ENCODE results near the gene MAP3K13.
A peak's percentile ranks its signal among the peaks of the same experiment; 100 is the strongest.
"Not testable (repeated sequence)": the region's sequence is repeated elsewhere in the genome, so short reads cannot be mapped to it uniquely, and the experiment has no call there.

The MAP3K13 gene

GRCh38 chr3:185460719-185461350 is 97.9 kb downstream of the MAP3K13 start:
- no peak overlapping the region for H3K4me3 ChIP-seq (ENCODE audit: low read depth, low read length)
- TF ChIP-seq CTCF (IDR thresholded peaks at IDR 0.05; ENCODE audit: low read depth, low read length, missing control alignments), result peak; percentile 39
- in situ Hi-C loops (cut with HindIII; ENCODE audit: low sequenced_read_pairs), result no loop called here
- DNase-seq (ENCODE audit: low read depth), result peak; percentile 9

GRCh38 chr3:185465471-185465870 is 102.5 kb downstream of the MAP3K13 start:
- in situ Hi-C loops (cut with HindIII; ENCODE audit: low sequenced_read_pairs), result no loop called here
- no peak overlapping the region for H3K4me3 ChIP-seq (ENCODE audit: low read depth, low read length)
- TF ChIP-seq CTCF (IDR thresholded peaks at IDR 0.05; ENCODE audit: low read depth, low read length, missing control alignments), result no peak
- DNase-seq (ENCODE audit: low read depth), result no peak

GRCh38 chr3:185466123-185466522 is 103.2 kb downstream of the MAP3K13 start:
- DNase-seq (ENCODE audit: low read depth); H3K4me3 ChIP-seq (ENCODE audit: low read depth, low read length); in situ Hi-C loops (cut with HindIII; ENCODE audit: low sequenced_read_pairs): not testable (repeated sequence)

GRCh38 chr3:185469542-185469941 is 106.6 kb downstream of the MAP3K13 start:
- TF ChIP-seq CTCF (IDR thresholded peaks at IDR 0.05; ENCODE audit: low read depth, low read length, missing control alignments), result no peak
- in situ Hi-C loops (cut with HindIII; ENCODE audit: low sequenced_read_pairs), result no loop called here
- no peak overlapping the region for H3K4me3 ChIP-seq (ENCODE audit: low read depth, low read length)
- no peak for DNase-seq (ENCODE audit: low read depth)

- in situ Hi-C loops (cut with HindIII; ENCODE audit: low sequenced_read_pairs), result no loop called here
- no peak for DNase-seq (ENCODE audit: low read depth)
- no peak for TF ChIP-seq CTCF (IDR thresholded peaks at IDR 0.05; ENCODE audit: low read depth, low read length, missing control alignments)
- H3K4me3 ChIP-seq (ENCODE audit: low read depth, low read length), result no peak overlapping the region
These were observed 107.4 kb downstream of the MAP3K13 start for GRCh38 chr3:185470323-185470722.

- TF ChIP-seq CTCF (IDR thresholded peaks at IDR 0.05; ENCODE audit: low read depth, low read length, missing control alignments), result no peak
- H3K4me3 ChIP-seq (ENCODE audit: low read depth, low read length), result no peak overlapping the region
- peak; percentile 16 for DNase-seq (ENCODE audit: low read depth)
- in situ Hi-C loops (cut with HindIII; ENCODE audit: low sequenced_read_pairs), result no loop called here
These were observed 110.4 kb downstream of the MAP3K13 start for GRCh38 chr3:185473290-185473815.

- in situ Hi-C loops (cut with HindIII; ENCODE audit: low sequenced_read_pairs); DNase-seq (ENCODE audit: low read depth); H3K4me3 ChIP-seq (ENCODE audit: low read depth, low read length): not testable (repeated sequence)
These were observed 112.0 kb downstream of the MAP3K13 start for GRCh38 chr3:185474922-185475321.

All from astrocyte of the cerebellum (primary cell).